ENCODE data around the gene NETO2. TPM values are rescaled to one million over a fixed set of nuclear protein-coding genes. Genes with fewer than 3 reads are reported as not detected.

Gene NETO2
- total and polyA plus RNA-seq, 2 donors (not counting 3 experiments of a cell fraction or from before 2014, with no cell fraction given) = 18.4 to 24.8 TPM

DNA sequence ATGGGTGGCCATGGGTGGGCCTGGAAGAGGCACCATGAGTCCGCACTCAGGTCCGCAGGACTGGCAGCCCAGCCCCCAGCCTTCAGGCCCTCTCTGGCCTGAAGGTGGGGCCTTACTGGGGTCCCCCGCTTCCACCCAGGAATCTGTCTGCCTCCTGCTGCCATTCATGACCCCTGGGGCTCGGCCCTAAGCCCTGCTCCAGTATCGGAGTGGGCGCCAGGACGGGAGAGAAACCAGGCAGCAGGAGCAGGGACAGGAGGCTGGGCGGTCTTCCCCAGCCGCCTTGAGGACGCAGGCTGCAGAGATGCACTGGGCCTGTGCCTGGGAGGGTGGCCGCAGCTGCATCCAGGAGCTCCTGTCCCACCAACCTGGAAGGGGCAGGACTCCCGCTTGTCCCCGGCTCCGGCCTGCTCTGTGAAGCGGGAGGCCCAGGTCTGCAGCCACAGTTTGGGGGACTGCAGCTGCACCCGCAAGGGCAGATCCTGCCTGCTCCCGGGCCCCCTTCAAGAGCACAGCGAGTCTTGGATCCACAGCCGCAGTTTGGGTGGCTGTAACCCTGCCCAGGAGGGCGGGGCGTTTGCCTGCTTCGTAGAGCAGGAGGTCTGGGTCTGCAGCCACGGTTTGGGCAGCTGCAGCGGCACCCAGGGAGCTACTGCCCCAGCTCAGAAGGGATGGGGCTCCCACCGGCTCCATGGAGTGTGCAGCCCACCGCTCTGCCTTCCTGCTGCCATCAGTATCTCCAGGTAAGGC is 88.4 kb downstream of the NETO2 start:
- no TSS peak for BruUV-seq (replicated peaks)
- Histone ChIP-seq H3K27me3 (ENCODE audit: control insufficient read depth in 2 of 2, insufficient read depth in 2 of 2, low read length in 2 of 2) (no peaks in the 10 kb centered on the region), H3K4me1 (ENCODE audit: control insufficient read depth, extremely low read depth, insufficient read depth, low read length) (no peaks in the 10 kb centered on the region), H3K9me3 (replicated peaks; ENCODE audit: control insufficient read depth, insufficient read depth, low read length) (no peaks in the 10 kb centered on the region), H3K27ac (ENCODE audit: insufficient read depth, low read depth, low read length) (no peak overlapping the region), H3K9ac (replicated peaks; ENCODE audit: extremely low read depth, insufficient read depth, low read length) (no peak overlapping the region), H4K20me1 (replicated peaks; ENCODE audit: control insufficient read depth, extremely low read depth, insufficient read depth, low read length) (no peaks in the 10 kb centered on the region), H3K4me3 (replicated peaks in 1 of 3; ENCODE audit: insufficient read depth in 1 of 3, low read depth in 1 of 3, low read length in 3 of 3) (no peak overlapping the region), H3K4me2 (ENCODE audit: insufficient read depth, low read length) (no peak overlapping the region), H3K36me3 (ENCODE audit: control insufficient read depth in 2 of 2, extremely low read depth in 1 of 2, insufficient read depth in 2 of 2, low read length in 2 of 2) (no peaks in the 10 kb centered on the region), H3K79me2 (ENCODE audit: control insufficient read depth, insufficient read depth, low read length) (no peaks in the 10 kb centered on the region), H2AFZ (ENCODE audit: low read depth, low read length) (no peak overlapping the region), H3K9me1 (replicated peaks; ENCODE audit: control insufficient read depth, extremely low read depth, insufficient read depth, low read length) (no peaks in the 10 kb centered on the region)
- no peak for FAIRE-seq
- ChIA-PET POLR2A (no interaction called here), CTCF (interaction anchor here (0.8 kb wide), 1 partner anchor 14 kb away, joined by 3 read pairs; no protein-coding TSS in a partner anchor)
- intact Hi-C loops (cut with micrococcal nuclease) = no loop called here
- DNase-seq (ENCODE audit: low read depth, low spot score) = no peak
- dilution Hi-C loops (cut with MboI; ENCODE audit: extremely low pct_ligation_motif_present, low sequenced_read_pairs) = no loop called here
- TF ChIP-seq FOS (IDR thresholded peaks at IDR 0.05; ENCODE audit: borderline replicate concordance, insufficient read depth, low read length) (no peak), CTCF (IDR thresholded peaks at IDR 0.05; ENCODE audit: extremely low read depth in 1 of 2, insufficient read depth in 1 of 2, low read depth in 1 of 2, low read length in 2 of 2) (no peak), GATA2 (IDR thresholded peaks at IDR 0.05; ENCODE audit: insufficient read depth, insufficient read length, low read depth, low read length) (no peak)

DNA sequence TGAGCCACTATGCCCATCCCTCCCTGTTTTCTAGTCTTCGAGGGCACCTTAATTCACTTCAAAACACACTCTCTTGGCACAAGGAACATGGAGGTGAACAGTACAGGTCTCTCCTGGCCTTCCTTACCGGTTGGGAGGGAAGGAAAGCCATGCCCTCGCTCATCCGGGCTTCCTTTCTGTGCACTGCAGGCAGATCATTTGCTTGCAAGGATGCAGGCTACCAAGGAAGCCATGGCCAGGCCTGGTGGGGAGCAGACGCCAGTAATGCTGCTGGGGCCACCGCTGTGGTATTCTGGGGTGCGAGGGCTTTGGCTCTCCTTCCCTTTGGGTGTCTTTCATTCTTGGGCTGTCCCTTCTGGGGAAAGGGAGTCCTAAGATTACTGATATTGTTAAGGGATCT is 89.4 kb downstream of the NETO2 start:
- TF ChIP-seq JUN (IDR thresholded peaks at IDR 0.05; ENCODE audit: borderline replicate concordance, insufficient read depth, insufficient read length, low read depth) (no peak), FOS (IDR thresholded peaks at IDR 0.05; ENCODE audit: borderline replicate concordance, insufficient read depth, low read length) (no peak), GATA2 (IDR thresholded peaks at IDR 0.05; ENCODE audit: insufficient read depth, insufficient read length, low read depth, low read length) (no peak)
- no peak overlapping the region for H3K27ac ChIP-seq (ENCODE audit: insufficient read depth, low read depth, low read length)
- intact Hi-C loops (cut with micrococcal nuclease) (no loop called here), dilution Hi-C loops (cut with MboI; ENCODE audit: extremely low pct_ligation_motif_present, low sequenced_read_pairs) (no loop called here)
- ChIA-PET CTCF (no interaction called here), POLR2A (no interaction called here)
- FAIRE-seq (no peak), DNase-seq (ENCODE audit: low read depth, low spot score) (no peak)
- H4K20me1 ChIP-seq (replicated peaks; ENCODE audit: control insufficient read depth, extremely low read depth, insufficient read depth, low read length) = no peaks in the 10 kb centered on the region
- no peaks in the 10 kb centered on the region for H3K4me1 ChIP-seq (ENCODE audit: control insufficient read depth, extremely low read depth, insufficient read depth, low read length)
- no peaks in the 10 kb centered on the region for H3K27me3 ChIP-seq (ENCODE audit: control insufficient read depth in 2 of 2, insufficient read depth in 2 of 2, low read length in 2 of 2)
- H3K9me3 ChIP-seq (replicated peaks; ENCODE audit: control insufficient read depth, insufficient read depth, low read length) = no peaks in the 10 kb centered on the region
- no peak overlapping the region for H3K4me2 ChIP-seq (ENCODE audit: insufficient read depth, low read length)
- BruUV-seq (replicated peaks) = no TSS peak
- no peaks in the 10 kb centered on the region for H3K9me1 ChIP-seq (replicated peaks; ENCODE audit: control insufficient read depth, extremely low read depth, insufficient read depth, low read length)
- no peaks in the 10 kb centered on the region for H3K79me2 ChIP-seq (ENCODE audit: control insufficient read depth, insufficient read depth, low read length)
- H3K36me3 ChIP-seq (ENCODE audit: control insufficient read depth in 2 of 2, extremely low read depth in 1 of 2, insufficient read depth in 2 of 2, low read length in 2 of 2) = no peaks in the 10 kb centered on the region
- no peak overlapping the region for H2AFZ ChIP-seq (ENCODE audit: low read depth, low read length)
- no peak overlapping the region for H3K9ac ChIP-seq (replicated peaks; ENCODE audit: extremely low read depth, insufficient read depth, low read length)
- no peak overlapping the region for H3K4me3 ChIP-seq (replicated peaks in 1 of 3; ENCODE audit: insufficient read depth in 1 of 3, low read depth in 1 of 3, low read length in 3 of 3)

Measured in endothelial cell of umbilical vein (primary cell).